Stimulated activated CD4-positive, alpha-beta T cell treated with anti-CD3 and anti-CD28 coated beads, Interleukin-12 subunit alpha, Interleukin-12 subunit beta, amount 100 ng/mL, for 24 hours (primary cell): Measurements from ENCODE around the gene MAGOH.

Source experiments
- DNase-seq, 2 experiments: peaks; one replicate each; pipeline ENCODE4 v3.0.0-alpha.2; 2020; ENCODE audit warnings: low read depth in 2 of 2

The MAGOH gene

GRCh38 chr1:53270873-53271272, 32.6 kb upstream of the MAGOH start:
- no peak for DNase-seq

- DNase-seq: no peak
Measured at GRCh38 chr1:53270107-53270506, 31.8 kb upstream of the MAGOH start.

- no peak for DNase-seq
Measured at GRCh38 chr1:53267761-53268160, 29.4 kb upstream of the MAGOH start.

- DNase-seq: no peak
Measured at GRCh38 chr1:53266038-53266437, 27.7 kb upstream of the MAGOH start.

- no peak for DNase-seq
Measured at GRCh38 chr1:53265581-53265980, 27.3 kb upstream of the MAGOH start.

- DNase-seq: no peak
Measured at GRCh38 chr1:53264048-53264447, 25.7 kb upstream of the MAGOH start.

- DNase-seq: no peak
Measured at GRCh38 chr1:53262000-53262399, 23.7 kb upstream of the MAGOH start.

DNA sequence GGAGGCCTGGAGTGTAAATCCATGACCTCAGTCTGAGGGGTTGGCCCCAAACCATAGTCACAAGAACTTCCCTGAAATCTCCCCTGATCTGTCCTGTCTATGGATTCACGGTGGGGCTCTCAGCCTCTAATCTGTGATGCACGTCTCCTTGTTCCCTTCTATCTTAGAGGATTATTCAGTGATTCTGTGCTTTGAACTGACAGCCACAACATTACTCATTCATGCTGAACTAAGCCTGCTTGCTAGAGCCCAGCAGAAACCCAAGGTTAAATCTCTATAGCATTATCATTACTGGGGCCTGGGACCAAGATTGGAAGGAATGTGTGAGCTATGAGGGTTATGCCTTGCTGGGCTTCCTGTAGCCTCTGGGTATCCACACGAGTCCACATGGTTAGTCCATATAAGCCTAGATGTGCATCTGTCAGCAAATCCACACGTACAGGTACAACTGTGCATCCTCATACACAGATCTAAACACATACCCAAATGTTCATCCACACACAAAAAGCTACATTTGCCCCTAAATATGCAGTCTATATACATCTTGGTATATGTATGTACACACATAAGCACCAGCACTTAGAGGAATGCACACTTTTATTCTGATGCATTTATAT, 22.4 kb upstream of the MAGOH start:
- DNase-seq: no peak

- DNase-seq: no peak
Measured at GRCh38 chr1:53259932-53260331, 21.6 kb upstream of the MAGOH start.

DNA sequence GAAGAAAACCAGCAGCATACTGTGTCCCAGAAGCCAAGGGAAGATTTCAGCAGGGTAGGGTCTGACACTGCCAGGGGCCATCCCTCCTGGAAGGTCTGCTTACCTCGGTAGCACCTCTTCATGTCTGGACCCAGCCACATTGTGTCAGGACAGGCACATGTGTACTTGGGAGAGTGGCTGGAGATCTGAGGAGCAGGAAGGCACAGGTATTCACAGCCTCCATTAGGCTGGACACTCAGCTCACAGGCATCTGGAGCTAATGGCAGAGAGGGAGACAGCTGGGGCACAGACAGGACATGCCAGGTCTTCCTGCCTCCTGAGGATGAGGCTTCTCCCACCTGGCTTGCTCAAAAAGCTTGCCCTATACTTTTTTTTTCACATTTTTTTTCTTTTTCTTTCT, 19.9 kb upstream of the MAGOH start:
- no peak for DNase-seq

GRCh38 chr1:53257454-53258081, 19.2 kb upstream of the MAGOH start:
- no peak for DNase-seq

DNA sequence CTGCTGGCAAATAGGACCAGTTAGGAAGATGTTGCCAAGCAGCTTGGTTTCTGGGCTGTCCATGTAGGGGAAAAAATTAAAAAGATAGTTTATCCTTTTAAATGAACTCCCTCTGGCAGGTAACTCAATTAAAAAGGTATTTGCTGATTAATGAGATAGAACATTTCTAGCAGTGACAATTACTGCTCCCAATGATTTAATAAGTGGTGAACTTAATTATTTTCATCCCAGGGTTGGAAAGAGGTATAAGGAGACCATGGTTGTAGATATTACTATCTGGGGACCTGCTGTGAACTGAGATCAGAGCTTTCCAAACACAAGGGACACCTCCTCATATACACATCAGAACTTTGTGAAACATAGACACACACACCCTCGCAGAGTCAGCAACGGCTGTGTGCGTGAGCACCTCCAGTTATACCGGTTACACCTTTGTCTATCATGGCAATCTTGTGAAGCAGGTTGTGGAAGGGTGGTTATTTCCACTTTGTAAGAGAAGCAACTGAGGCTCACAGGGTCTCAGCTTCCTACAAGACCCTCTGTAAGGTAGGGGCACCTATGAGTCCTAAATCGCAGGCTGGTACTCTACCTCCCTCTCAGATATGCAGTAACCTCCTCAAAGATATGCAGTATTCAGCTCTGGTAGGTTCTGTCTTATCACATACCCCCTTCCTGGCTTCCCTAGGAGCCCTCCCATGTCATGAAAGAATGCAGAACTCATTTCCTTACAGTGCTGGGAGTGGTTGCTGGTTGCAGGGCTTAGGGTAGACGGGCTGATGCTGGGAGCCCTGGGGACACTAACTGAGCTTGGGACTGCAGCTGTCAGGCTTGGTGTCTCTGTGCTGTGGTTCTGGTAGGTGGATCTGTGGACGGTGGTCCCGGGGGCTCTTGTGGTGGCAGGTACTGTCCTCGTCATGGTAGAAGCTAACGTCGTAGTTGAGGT, 18.5 kb upstream of the MAGOH start:
- no peak for DNase-seq

- DNase-seq: no peak
Measured at GRCh38 chr1:53255031-53255430, 16.7 kb upstream of the MAGOH start.

- no peak for DNase-seq
Measured at GRCh38 chr1:53254011-53254640, 15.8 kb upstream of the MAGOH start.

- no peak for DNase-seq
Measured at GRCh38 chr1:53250325-53250724, 12.0 kb upstream of the MAGOH start.

- DNase-seq: no peak
Measured at GRCh38 chr1:53249706-53250105, 11.4 kb upstream of the MAGOH start.

- no peak for DNase-seq
Measured at GRCh38 chr1:53246261-53247134, 8.2 kb upstream of the MAGOH start.

DNA sequence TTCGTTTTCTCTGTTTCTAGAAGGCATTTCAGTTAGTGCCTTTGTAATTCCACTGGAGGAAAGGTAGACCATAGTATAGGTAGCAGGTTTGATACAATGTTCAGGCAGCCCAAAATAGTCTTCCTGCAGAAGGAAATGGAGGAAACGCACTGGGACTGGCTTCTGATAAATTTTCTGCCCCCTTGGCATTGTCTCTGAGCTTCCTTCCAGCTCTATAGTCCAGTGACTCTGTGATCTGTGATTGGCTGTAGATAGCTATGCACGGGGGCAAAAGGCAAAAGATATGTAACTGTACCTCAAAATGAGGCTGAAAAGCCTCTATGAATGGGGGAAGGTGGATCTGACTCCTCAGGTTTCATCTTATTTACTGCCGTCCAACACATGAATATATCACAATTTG, 5.8 kb upstream of the MAGOH start:
- DNase-seq: no peak

- no peak for DNase-seq
Measured at GRCh38 chr1:53242381-53242780, 4.1 kb upstream of the MAGOH start.

DNA sequence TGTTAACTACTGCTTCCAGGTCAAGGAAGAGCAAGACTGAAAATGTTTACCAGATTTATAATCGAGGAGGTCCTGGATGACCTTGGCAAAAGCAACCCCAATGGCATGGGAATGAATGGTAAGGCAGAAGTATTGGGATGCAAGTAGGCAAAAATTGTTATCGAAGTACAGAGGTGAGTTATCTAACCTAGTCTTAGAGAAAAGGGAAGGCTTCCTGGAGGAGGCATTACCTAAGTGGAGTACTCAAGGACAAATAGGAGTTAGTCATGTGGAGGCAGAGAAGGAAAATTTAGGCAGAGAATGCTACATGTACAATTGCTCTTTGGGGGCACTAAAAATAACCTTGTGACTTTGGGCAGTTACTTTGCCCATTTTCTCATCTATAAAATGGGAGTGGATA, 3.5 kb upstream of the MAGOH start:
- no peak for DNase-seq

GRCh38 chr1:53237638-53238037, 680 bp downstream of the MAGOH start:
- no peak for DNase-seq

GRCh38 chr1:53220962-53221286, 17.4 kb downstream of the MAGOH start:
- no peak for DNase-seq
